ENCODE data around the gene FUBP1.
A peak's percentile ranks its signal among the peaks of the same experiment; 100 is the strongest.
"Not testable (repeated sequence)": the region's sequence is repeated elsewhere in the genome, so short reads cannot be mapped to it uniquely, and the experiment has no call there.

Gene FUBP1

DNA sequence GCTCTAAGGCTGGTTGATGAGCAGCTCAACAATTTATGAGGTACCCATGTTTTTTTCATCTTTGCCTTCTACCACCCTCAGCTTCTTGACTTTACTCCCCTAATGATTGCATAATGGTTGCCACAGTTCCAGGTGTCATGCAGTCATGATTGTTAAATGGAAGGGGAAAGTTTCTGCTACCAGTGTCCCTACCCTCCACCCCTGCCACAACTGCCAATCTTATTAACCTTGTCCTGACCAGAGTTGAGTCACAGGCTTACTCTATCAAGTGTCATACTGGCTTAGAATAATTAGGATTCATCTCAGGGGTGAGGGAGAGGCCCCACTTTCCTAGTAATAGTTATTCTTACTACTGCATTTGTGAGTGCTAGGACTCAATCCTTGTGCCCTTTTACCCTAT, 7.9 kb upstream of the FUBP1 start:
- Histone ChIP-seq H3K4me1 (ENCODE audit: control insufficient read depth, insufficient read depth, low read length) (peaks cover 19% of the 10 kb centered on the region; the same call in 1 of the 2 replicates), H3K36me3 (ENCODE audit: control insufficient read depth, insufficient read depth, low read length) (no peaks in the 10 kb centered on the region), H3K27me3 (ENCODE audit: control insufficient read depth, insufficient read depth, low read length) (no peaks in the 10 kb centered on the region), H3K27ac (ENCODE audit: low read depth, low read length) (no peak overlapping the region), H3K9me3 (ENCODE audit: control insufficient read depth, insufficient read depth, low read depth, low read length) (no peaks in the 10 kb centered on the region), H3K9ac (ENCODE audit: low read length) (no peak overlapping the region), H3K4me3 (ENCODE audit: low read depth, low read length) (no peak overlapping the region)

DNA sequence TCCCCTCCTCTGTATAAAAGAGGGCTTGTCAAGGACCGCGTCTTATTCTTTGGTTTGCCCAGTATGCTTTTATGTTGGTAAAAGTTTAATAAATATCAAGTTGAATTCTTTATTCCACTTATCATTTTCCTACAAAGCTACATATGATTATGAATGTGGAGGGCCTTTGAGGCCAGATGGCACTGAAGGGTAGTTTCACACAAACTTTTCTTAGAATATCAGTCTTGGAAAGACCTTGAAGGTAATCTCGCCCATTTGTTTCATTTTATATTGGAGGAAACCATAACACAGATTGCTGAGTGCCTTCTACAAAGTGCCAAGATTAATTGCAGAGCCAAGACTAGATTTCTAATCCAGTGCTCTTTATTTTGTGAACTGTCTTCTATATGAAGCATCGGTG, 5.8 kb upstream of the FUBP1 start:
- Histone ChIP-seq H3K27ac (ENCODE audit: low read depth, low read length) (no peak overlapping the region), H3K9ac (ENCODE audit: low read length) (no peak overlapping the region), H3K4me1 (ENCODE audit: control insufficient read depth, insufficient read depth, low read length) (peaks cover 22% of the 10 kb centered on the region; the same call in 1 of the 2 replicates), H3K36me3 (ENCODE audit: control insufficient read depth, insufficient read depth, low read length) (peaks cover 3% of the 10 kb centered on the region; the same call in 1 of the 2 replicates), H3K9me3 (ENCODE audit: control insufficient read depth, insufficient read depth, low read depth, low read length) (no peaks in the 10 kb centered on the region), H3K27me3 (ENCODE audit: control insufficient read depth, insufficient read depth, low read length) (no peaks in the 10 kb centered on the region), H3K4me3 (ENCODE audit: low read depth, low read length) (no peak overlapping the region)

GRCh38 chr1:77983997-77984355, 5.1 kb upstream of the FUBP1 start:
- peaks cover 3% of the 10 kb centered on the region; the same call in 1 of the 2 replicates for H3K36me3 ChIP-seq (ENCODE audit: control insufficient read depth, insufficient read depth, low read length)
- H3K4me1 ChIP-seq (ENCODE audit: control insufficient read depth, insufficient read depth, low read length), result peaks cover 22% of the 10 kb centered on the region; the same call in 1 of the 2 replicates

DNA sequence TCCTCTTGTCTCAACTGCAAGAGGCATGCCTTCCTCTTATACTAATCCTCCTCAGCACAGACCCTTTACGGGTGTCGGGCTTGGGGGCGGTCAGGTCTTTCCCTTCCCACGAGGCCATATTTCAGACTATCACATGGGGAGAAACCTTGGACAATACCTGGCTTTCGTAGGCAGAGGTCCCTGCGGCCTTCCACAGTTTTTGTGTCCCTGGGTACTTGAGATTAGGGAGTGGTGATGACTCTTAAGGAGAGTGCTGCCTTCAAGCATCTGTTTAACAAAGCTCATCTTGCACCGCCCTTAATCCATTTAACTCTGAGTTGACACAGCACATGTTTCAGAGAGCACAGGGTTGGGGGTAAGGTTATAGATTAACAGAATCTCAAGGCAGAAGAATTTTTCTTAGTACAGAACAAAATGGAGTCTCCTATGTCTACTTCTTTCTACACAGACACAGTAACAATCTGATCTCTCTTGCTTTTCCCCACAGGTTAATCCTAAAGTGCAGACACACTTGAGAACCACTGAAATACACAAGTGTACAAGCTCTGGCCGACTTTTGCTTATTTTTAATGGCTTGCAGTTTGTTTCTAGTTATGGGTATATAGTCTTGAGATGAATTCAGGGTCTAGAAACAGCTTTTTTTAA, 4.6 kb upstream of the FUBP1 start:
- H3K27me3 ChIP-seq (ENCODE audit: control insufficient read depth, insufficient read depth, low read length); H3K9me3 ChIP-seq (ENCODE audit: control insufficient read depth, insufficient read depth, low read depth, low read length); H3K27ac ChIP-seq (ENCODE audit: low read depth, low read length); H3K9ac ChIP-seq (ENCODE audit: low read length); H3K4me3 ChIP-seq (ENCODE audit: low read depth, low read length); H3K36me3 ChIP-seq (ENCODE audit: control insufficient read depth, insufficient read depth, low read length): not testable (repeated sequence)
- peaks cover 22% of the 10 kb centered on the region; the same call in 1 of the 2 replicates for H3K4me1 ChIP-seq (ENCODE audit: control insufficient read depth, insufficient read depth, low read length)

More at GRCh38 chr1:77983997-77984355, 5.1 kb upstream of the FUBP1 start:
- Histone ChIP-seq H3K27ac (ENCODE audit: low read depth, low read length) (no peak overlapping the region), H3K9ac (ENCODE audit: low read length) (no peak overlapping the region), H3K9me3 (ENCODE audit: control insufficient read depth, insufficient read depth, low read depth, low read length) (no peaks in the 10 kb centered on the region), H3K4me3 (ENCODE audit: low read depth, low read length) (no peak overlapping the region), H3K27me3 (ENCODE audit: control insufficient read depth, insufficient read depth, low read length) (no peaks in the 10 kb centered on the region)

GRCh38 chr1:77978293-77978968, 441 bp downstream of the FUBP1 start:
- no peaks in the 10 kb centered on the region for H3K27me3 ChIP-seq (ENCODE audit: control insufficient read depth, insufficient read depth, low read length)
- peaks cover 26% of the 10 kb centered on the region for H3K4me1 ChIP-seq (ENCODE audit: control insufficient read depth, insufficient read depth, low read length)
- peaks cover 38% of the 10 kb centered on the region for H3K36me3 ChIP-seq (ENCODE audit: control insufficient read depth, insufficient read depth, low read length)
- peak overlapping the region; percentile 96 for H3K27ac ChIP-seq (ENCODE audit: low read depth, low read length)
- H3K9ac ChIP-seq (ENCODE audit: low read length), result peak overlapping the region; percentile 100
- H3K9me3 ChIP-seq (ENCODE audit: control insufficient read depth, insufficient read depth, low read depth, low read length), result no peaks in the 10 kb centered on the region
- H3K4me3 ChIP-seq (ENCODE audit: low read depth, low read length), result peak overlapping the region; percentile 94

- H3K36me3 ChIP-seq (ENCODE audit: control insufficient read depth, insufficient read depth, low read length), result peaks cover 38% of the 10 kb centered on the region
- peaks cover 27% of the 10 kb centered on the region for H3K4me1 ChIP-seq (ENCODE audit: control insufficient read depth, insufficient read depth, low read length)
- H3K9me3 ChIP-seq (ENCODE audit: control insufficient read depth, insufficient read depth, low read depth, low read length), result no peaks in the 10 kb centered on the region
- H3K27me3 ChIP-seq (ENCODE audit: control insufficient read depth, insufficient read depth, low read length), result no peaks in the 10 kb centered on the region
- peak overlapping the region; percentile 96 for H3K27ac ChIP-seq (ENCODE audit: low read depth, low read length)
- peak overlapping the region; percentile 94 for H3K4me3 ChIP-seq (ENCODE audit: low read depth, low read length)
- H3K9ac ChIP-seq (ENCODE audit: low read length), result peak overlapping the region; percentile 100
These were observed 931 bp downstream of the FUBP1 start for GRCh38 chr1:77977989-77978292.

DNA sequence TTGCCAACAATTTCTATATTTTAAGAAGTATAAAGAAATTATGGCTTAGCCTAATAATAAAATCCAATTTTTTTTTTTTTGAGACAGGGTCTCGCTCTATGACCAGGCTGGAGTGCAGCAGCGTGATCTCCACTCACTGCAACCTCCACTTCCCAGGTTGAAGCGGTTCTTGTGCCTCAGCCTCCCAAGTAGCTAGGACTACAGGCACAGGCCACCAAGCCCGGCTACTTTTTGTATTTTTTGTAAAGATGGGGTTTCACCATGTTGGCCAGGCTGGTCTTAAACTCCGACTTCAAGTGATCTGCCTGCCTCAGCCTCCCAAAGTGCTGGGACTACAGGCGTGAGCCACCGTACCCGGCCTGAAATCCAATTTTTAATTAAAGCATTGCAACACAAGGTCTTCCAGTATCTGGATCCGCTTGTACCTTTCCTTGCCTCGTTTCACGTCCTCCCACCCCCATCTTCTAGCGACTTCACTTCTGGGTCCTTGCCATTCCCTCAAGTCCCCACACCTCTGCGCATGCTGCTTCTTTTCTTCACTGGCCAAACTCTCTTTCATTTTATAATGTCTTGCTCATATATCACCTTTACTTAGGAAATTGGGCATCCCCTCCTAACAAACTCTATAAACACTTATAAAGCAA, 2.3 kb downstream of the FUBP1 start:
- peaks cover 43% of the 10 kb centered on the region for H3K36me3 ChIP-seq (ENCODE audit: control insufficient read depth, insufficient read depth, low read length)
- peak overlapping the region; percentile 94 for H3K4me3 ChIP-seq (ENCODE audit: low read depth, low read length)
- H3K4me1 ChIP-seq (ENCODE audit: control insufficient read depth, insufficient read depth, low read length), result peaks cover 33% of the 10 kb centered on the region
- H3K9me3 ChIP-seq (ENCODE audit: control insufficient read depth, insufficient read depth, low read depth, low read length), result no peaks in the 10 kb centered on the region
- peak overlapping the region; percentile 29; the same call in 1 of the 2 replicates for H3K27ac ChIP-seq (ENCODE audit: low read depth, low read length)
- H3K9ac ChIP-seq (ENCODE audit: low read length), result peak overlapping the region; percentile 15
- H3K27me3 ChIP-seq (ENCODE audit: control insufficient read depth, insufficient read depth, low read length), result no peaks in the 10 kb centered on the region

GRCh38 chr1:77975907-77976306, 3.0 kb downstream of the FUBP1 start:
- no peaks in the 10 kb centered on the region for H3K9me3 ChIP-seq (ENCODE audit: control insufficient read depth, insufficient read depth, low read depth, low read length)
- peak overlapping the region; percentile 29 for H3K27ac ChIP-seq (ENCODE audit: low read depth, low read length)

GRCh38 chr1:77975386-77975785, 3.5 kb downstream of the FUBP1 start:
- Histone ChIP-seq H3K27me3 (ENCODE audit: control insufficient read depth, insufficient read depth, low read length) (no peaks in the 10 kb centered on the region), H3K4me3 (ENCODE audit: low read depth, low read length) (peak overlapping the region; percentile 94), H3K9me3 (ENCODE audit: control insufficient read depth, insufficient read depth, low read depth, low read length) (no peaks in the 10 kb centered on the region), H3K9ac (ENCODE audit: low read length) (no peak overlapping the region), H3K36me3 (ENCODE audit: control insufficient read depth, insufficient read depth, low read length) (peaks cover 53% of the 10 kb centered on the region), H3K27ac (ENCODE audit: low read depth, low read length) (no peak overlapping the region; the same call in 1 of the 2 replicates), H3K4me1 (ENCODE audit: control insufficient read depth, insufficient read depth, low read length) (peaks cover 36% of the 10 kb centered on the region)

More at GRCh38 chr1:77975907-77976306, 3.0 kb downstream of the FUBP1 start:
- H3K4me1 ChIP-seq (ENCODE audit: control insufficient read depth, insufficient read depth, low read length), result peaks cover 35% of the 10 kb centered on the region
- no peak overlapping the region for H3K9ac ChIP-seq (ENCODE audit: low read length)
- peak overlapping the region; percentile 94 for H3K4me3 ChIP-seq (ENCODE audit: low read depth, low read length)
- no peaks in the 10 kb centered on the region for H3K27me3 ChIP-seq (ENCODE audit: control insufficient read depth, insufficient read depth, low read length)
- H3K36me3 ChIP-seq (ENCODE audit: control insufficient read depth, insufficient read depth, low read length), result peaks cover 48% of the 10 kb centered on the region

DNA sequence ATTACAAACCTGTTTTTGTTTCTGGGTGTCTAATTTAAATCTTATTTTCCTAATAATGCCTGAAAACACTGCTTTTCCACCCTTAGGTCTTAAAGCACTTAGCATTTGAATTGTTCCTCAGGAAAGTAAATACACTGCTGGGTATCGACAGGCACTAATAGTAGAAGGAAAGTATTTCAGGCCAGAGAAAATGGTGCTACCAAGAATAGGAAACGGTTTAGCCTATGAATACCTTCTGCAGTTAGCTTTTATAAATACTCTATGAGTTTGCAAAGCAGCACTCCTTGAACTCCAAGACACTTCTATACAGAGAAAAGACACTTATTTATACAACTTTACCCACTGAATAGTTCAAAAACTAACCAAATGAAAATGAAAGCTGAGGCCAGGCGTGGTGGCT, 6.8 kb downstream of the FUBP1 start:
- H3K4me3 ChIP-seq (ENCODE audit: low read depth, low read length), result peak overlapping the region; percentile 15; the same call in 1 of the 2 replicates
- H3K4me1 ChIP-seq (ENCODE audit: control insufficient read depth, insufficient read depth, low read length), result peaks cover 36% of the 10 kb centered on the region
- no peaks in the 10 kb centered on the region for H3K9me3 ChIP-seq (ENCODE audit: control insufficient read depth, insufficient read depth, low read depth, low read length)
- no peak overlapping the region for H3K9ac ChIP-seq (ENCODE audit: low read length)
- peaks cover 75% of the 10 kb centered on the region for H3K36me3 ChIP-seq (ENCODE audit: control insufficient read depth, insufficient read depth, low read length)
- H3K27me3 ChIP-seq (ENCODE audit: control insufficient read depth, insufficient read depth, low read length), result no peaks in the 10 kb centered on the region
- no peak overlapping the region for H3K27ac ChIP-seq (ENCODE audit: low read depth, low read length)

DNA sequence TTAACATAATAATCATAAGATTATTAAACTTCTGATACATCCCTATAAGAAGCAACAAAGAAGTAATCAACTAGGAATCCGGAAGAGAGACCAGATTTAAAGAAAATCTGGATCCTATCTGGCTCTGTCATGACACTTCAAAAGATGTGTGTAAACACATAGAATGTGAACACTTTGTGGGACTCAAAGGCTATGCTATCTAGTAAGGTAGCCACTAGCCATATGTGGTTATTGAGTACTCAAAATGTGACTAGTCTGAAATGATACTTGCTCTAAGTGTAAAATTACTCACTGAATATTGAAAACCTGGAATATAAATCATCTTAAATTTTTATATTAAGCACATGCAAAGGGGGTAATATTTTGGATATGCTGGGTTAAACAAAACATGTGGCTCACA, 8.7 kb downstream of the FUBP1 start:
- peaks cover 80% of the 10 kb centered on the region for H3K36me3 ChIP-seq (ENCODE audit: control insufficient read depth, insufficient read depth, low read length)
- H3K27me3 ChIP-seq (ENCODE audit: control insufficient read depth, insufficient read depth, low read length), result no peaks in the 10 kb centered on the region
- H3K27ac ChIP-seq (ENCODE audit: low read depth, low read length), result no peak overlapping the region
- peaks cover 23% of the 10 kb centered on the region for H3K4me1 ChIP-seq (ENCODE audit: control insufficient read depth, insufficient read depth, low read length)
- H3K9me3 ChIP-seq (ENCODE audit: control insufficient read depth, insufficient read depth, low read depth, low read length), result no peaks in the 10 kb centered on the region
- no peak overlapping the region for H3K4me3 ChIP-seq (ENCODE audit: low read depth, low read length)
- H3K9ac ChIP-seq (ENCODE audit: low read length), result no peak overlapping the region

All from HUES6 (cell line).